Upper lobe of left lung (tissue), 6 donors: ENCODE data around the gene ZACN. TPM values are rescaled to one million over a fixed set of nuclear protein-coding genes. Genes with fewer than 3 reads are reported as not detected.

Experiments
- ATAC-seq, 2 donors: fragments of 200-7000 bp; cut with Tn5 transposase; one replicate each; pipeline ENCODE4 v1.9.1; 2022; ENCODE audit warnings: mild to moderate bottlenecking in 2 of 2, moderate library complexity in 2 of 2; ENCODE audit not compliant: low FRiP score in 2 of 2
- DNase-seq, 2 donors: peaks; one replicate each; pipeline ENCODE4 v3.0.0-alpha.2; 2019 to 2020
- H3K27ac ChIP-seq, 4 donors: fragments of 200-600 bp; sonication (generic); one replicate each; pipeline ENCODE4 v1.5.1; 2016 to 2019
- H3K27me3 ChIP-seq, 4 donors: fragments of 200-600 bp; sonication (generic); one replicate each; pipeline ENCODE4 v1.5.1; 2017 to 2019
- H3K36me3 ChIP-seq, 4 donors: fragments of 200-600 bp; sonication (generic); one replicate each; pipeline ENCODE4 v1.5.1; 2016 to 2019
- H3K4me1 ChIP-seq, 4 donors: fragments of 200-600 bp; sonication (generic); one replicate each; pipeline ENCODE4 v1.5.1; 2018 to 2019
- H3K4me3 ChIP-seq, 4 donors: fragments of 200-600 bp; sonication (generic); one replicate each; pipeline ENCODE4 v1.5.1; 2017 to 2019; ENCODE audit warnings: mild to moderate bottlenecking in 2 of 4, moderate library complexity in 1 of 4
- H3K9me3 ChIP-seq, 4 donors: fragments of 200-600 bp; sonication (generic); one replicate each; pipeline ENCODE4 v1.5.1; 2018 to 2019
- EP300 ChIP-seq, 4 donors: sonication (generic); formaldehyde crosslinking; IDR thresholded peaks; one replicate each; pipeline ENCODE4 v1.5.1; 2017; ENCODE audit warnings: antibody characterized with exemption in 4 of 4, control low read depth in 2 of 4
- POLR2A ChIP-seq, 4 donors: fragments of 450-650 bp; IDR thresholded peaks; one replicate each; pipeline ENCODE4 v1.5.1; 2016 to 2017; ENCODE audit warnings: antibody characterized with exemption in 4 of 4, mild to moderate bottlenecking in 2 of 4
- POLR2AphosphoS5 ChIP-seq, 2 donors: sonication (generic); formaldehyde crosslinking; IDR thresholded peaks; one replicate each; pipeline ENCODE4 v1.5.1; 2017; ENCODE audit warnings: antibody characterized with exemption in 2 of 2
- WGBS, 2 donors: methylation state at CpG; one replicate each; pipeline ENCODE4 v1.1.5; 2017 to 2018; 5-methylcytosine and 5-hydroxymethylcytosine counted together
- total RNA-seq, 6 donors: library from RNA; depleted of rRNA in 4 of 6; stranded (reverse); fragments of >200 nt in 4 of 6; gene quantifications; one replicate each; pipeline versions ENCODE4 v1.1.0 to v1.2.1, GENCODE V29; 2016 to 2021
- TF ChIP-seq, protein P1 (sequence below), 6 experiments: fragments of 450-650 bp in 4 of 6; fragments of 200-600 bp in 2 of 6; sonication (generic) in 2 of 6; IDR thresholded peaks; one replicate each; pipeline ENCODE4 v1.5.1; 2016 to 2019; ENCODE audit warnings: antibody characterized with exemption in 6 of 6
- donor health status: DM: no; HTN: no; CAD: no; lungs with moderate emphysema.
- donor health status: DM: no; HTN: yes; CAD: no; lungs with severe emphysema.

Gene ZACN
- total RNA-seq, 6 donors from 2014 or later: not detected

DNA sequence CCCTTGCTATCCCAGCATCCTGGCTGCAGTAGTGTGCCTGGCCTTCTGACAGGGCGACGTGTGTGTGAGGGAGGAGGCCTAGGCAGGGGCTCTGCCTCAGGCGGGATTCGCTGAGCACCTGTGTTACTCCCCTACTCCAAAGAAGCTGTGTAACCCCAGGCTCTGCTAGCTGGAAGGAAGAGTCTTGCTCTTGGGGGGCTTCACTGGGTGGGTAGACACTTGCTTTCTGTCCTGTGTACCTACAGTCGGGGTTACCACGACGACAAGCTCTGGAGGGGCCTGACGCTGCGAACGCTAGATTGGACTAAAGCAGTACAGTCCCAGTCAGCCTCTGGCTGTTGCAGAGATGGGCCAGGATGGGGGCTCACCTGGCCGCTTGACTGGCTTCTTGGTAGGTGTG lies 15.1 kb downstream of the ZACN start:
- Histone ChIP-seq H3K4me1 (no peaks in the 10 kb centered on the region), H3K9me3 (no peaks in the 10 kb centered on the region), H3K27me3 (no peaks in the 10 kb centered on the region), H3K27ac (no peak overlapping the region), H3K36me3 (peaks cover 26 to 94% (median 80%) of the 10 kb centered on the region in 4 donors), H3K4me3 (no peak overlapping the region)
- no peak for ATAC-seq
- WGBS, 2 donors: 85 to 90% methylated on average over 3 to 11 of the region's 11 CpGs
- no peak for DNase-seq
- TF ChIP-seq POLR2A (IDR thresholded peaks at IDR 0.05) (no peak), POLR2AphosphoS5 (IDR thresholded peaks at IDR 0.05) (no peak), EP300 (IDR thresholded peaks at IDR 0.05) (no peak)
- TF ChIP-seq, protein P1, sequence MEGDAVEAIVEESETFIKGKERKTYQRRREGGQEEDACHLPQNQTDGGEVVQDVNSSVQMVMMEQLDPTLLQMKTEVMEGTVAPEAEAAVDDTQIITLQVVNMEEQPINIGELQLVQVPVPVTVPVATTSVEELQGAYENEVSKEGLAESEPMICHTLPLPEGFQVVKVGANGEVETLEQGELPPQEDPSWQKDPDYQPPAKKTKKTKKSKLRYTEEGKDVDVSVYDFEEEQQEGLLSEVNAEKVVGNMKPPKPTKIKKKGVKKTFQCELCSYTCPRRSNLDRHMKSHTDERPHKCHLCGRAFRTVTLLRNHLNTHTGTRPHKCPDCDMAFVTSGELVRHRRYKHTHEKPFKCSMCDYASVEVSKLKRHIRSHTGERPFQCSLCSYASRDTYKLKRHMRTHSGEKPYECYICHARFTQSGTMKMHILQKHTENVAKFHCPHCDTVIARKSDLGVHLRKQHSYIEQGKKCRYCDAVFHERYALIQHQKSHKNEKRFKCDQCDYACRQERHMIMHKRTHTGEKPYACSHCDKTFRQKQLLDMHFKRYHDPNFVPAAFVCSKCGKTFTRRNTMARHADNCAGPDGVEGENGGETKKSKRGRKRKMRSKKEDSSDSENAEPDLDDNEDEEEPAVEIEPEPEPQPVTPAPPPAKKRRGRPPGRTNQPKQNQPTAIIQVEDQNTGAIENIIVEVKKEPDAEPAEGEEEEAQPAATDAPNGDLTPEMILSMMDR (IDR thresholded peaks at IDR 0.05): no peak

DNA sequence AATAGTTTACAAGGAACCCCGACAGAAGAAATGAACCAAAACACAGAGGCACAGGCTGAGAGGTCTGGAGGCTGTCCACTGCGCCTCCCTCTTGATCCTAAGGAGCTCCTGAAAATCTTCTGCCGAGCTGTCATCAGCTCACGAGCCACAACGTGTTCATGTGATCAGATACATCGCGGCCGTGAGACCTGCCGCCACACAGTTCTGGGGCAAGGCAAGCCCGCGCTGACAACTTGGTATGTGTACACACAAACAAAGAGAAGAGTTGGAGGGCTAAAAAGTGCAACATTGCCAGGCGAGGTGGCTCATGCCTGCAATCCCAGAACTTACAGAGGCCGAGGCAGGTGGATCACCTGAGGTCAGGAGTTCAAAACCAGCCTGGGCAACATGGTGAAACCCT lies 17.0 kb downstream of the ZACN start:
- DNase-seq: no peak
- no peak overlapping the region for H3K27ac ChIP-seq
- WGBS, 2 donors: 86 to 92% methylated on average over 13 of the region's 13 CpGs
- no peaks in the 10 kb centered on the region for H3K9me3 ChIP-seq
- no peaks in the 10 kb centered on the region for H3K27me3 ChIP-seq
- ATAC-seq: no peak
- H3K4me3 ChIP-seq: no peak overlapping the region
- no peaks in the 10 kb centered on the region for H3K4me1 ChIP-seq
- peaks cover 24 to 94% (median 71%) of the 10 kb centered on the region in 4 donors for H3K36me3 ChIP-seq
- TF ChIP-seq, protein P1 (IDR thresholded peaks at IDR 0.05): no peak
- TF ChIP-seq POLR2A (IDR thresholded peaks at IDR 0.05): no peak
- no peak for TF ChIP-seq EP300 (IDR thresholded peaks at IDR 0.05)
- no peak for TF ChIP-seq POLR2AphosphoS5 (IDR thresholded peaks at IDR 0.05)

DNA sequence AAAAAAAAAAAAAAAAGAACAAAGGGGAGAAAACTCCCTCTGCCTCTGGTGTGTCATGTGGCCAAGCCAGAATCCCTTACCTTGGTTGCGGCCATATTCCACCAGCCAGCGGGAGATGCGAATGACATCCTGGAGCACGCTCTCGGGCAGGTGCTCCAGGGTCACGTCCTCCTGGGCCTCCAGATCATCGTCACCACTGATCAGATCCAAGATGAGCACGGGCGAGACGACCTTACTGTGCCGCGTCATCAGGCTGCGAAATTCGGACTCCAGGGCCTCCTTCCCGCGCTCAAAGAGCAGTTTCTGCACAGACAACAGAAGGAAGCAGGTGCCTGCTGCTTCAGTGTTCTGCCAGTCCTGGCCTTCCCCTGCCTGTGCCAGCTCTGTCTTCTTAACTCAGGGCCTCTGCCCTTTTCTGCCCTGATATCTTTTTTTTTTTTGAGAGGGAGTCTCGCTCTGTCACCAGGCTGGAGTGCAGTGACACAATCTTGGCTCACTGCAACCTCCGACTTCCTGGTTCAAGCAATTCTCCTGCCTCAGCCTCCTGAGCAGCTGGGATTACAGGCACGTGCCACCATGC lies 18.8 kb downstream of the ZACN start:
- peaks cover 8 to 17% (median 13%) of the 10 kb centered on the region in 4 donors for H3K4me1 ChIP-seq
- no peak overlapping the region for H3K27ac ChIP-seq
- H3K36me3 ChIP-seq: peaks cover 24 to 87% (median 67%) of the 10 kb centered on the region in 4 donors
- TF ChIP-seq EP300 (IDR thresholded peaks at IDR 0.05) (no peak), POLR2A (IDR thresholded peaks at IDR 0.05) (no peak), POLR2AphosphoS5 (IDR thresholded peaks at IDR 0.05) (no peak)
- TF ChIP-seq, protein P1 (IDR thresholded peaks at IDR 0.05): no peak
- no peaks in the 10 kb centered on the region for H3K27me3 ChIP-seq
- DNase-seq: no peak
- H3K9me3 ChIP-seq: no peaks in the 10 kb centered on the region
- 89 to 95% methylated on average over 19 of the region's 19 CpGs for whole genome bisulfite sequencing, 2 donors
- no peak for ATAC-seq
- no peak overlapping the region for H3K4me3 ChIP-seq

DNA sequence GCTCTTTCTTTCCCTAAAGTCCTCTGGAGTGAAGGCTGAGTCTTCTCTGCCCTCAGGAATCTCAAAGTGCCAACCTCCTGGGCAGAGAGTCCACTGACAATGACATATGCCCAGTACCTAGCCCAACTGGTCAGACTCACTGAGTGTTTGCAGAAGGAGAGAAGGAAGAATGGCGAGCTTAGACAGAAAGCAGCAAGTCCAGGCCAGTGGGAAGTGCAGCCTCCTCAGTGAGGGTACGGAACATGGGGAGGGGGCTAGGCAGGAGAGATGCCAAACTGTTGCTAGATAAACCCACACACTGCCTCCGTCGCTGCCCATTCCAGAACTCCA lies 23.9 kb downstream of the ZACN start:
- H3K27ac ChIP-seq: peak overlapping the region; percentile 73 to 91 (median 87)
- peaks cover 5 to 36% (median 24%) of the 10 kb centered on the region in 4 donors for H3K36me3 ChIP-seq
- WGBS, 2 donors: 0% methylated on average over 4 of the region's 4 CpGs
- H3K4me3 ChIP-seq: peak overlapping the region; percentile 75 to 93 (median 87)
- TF ChIP-seq EP300 (IDR thresholded peaks at IDR 0.05) (no peak), POLR2A (IDR thresholded peaks at IDR 0.05) (no peak), POLR2AphosphoS5 (IDR thresholded peaks at IDR 0.05) (no peak)
- TF ChIP-seq, protein P1 (IDR thresholded peaks at IDR 0.05): no peak
- no peak for DNase-seq
- no peaks in the 10 kb centered on the region for H3K27me3 ChIP-seq
- peak in 1 of 2 donors; percentile 3 for ATAC-seq
- H3K9me3 ChIP-seq: no peaks in the 10 kb centered on the region
- H3K4me1 ChIP-seq: peaks cover 16 to 28% (median 21%) of the 10 kb centered on the region in 4 donors
